Peyer's patch (tissue), 4 donors: Measurements from ENCODE around the gene KDELR1. TPM values are rescaled to one million over a fixed set of nuclear protein-coding genes. Genes with fewer than 3 reads are reported as not detected.
"Not testable (repeated sequence)": the region's sequence is repeated elsewhere in the genome, so short reads cannot be mapped to it uniquely, and the experiment has no call there.

Experiments used
- DNase-seq, 3 donors: peaks; one replicate each; pipeline ENCODE4 v3.0.0-alpha.2; 2017 to 2019
- H3K27ac ChIP-seq, 4 donors: fragments of 200-600 bp; sonication (generic); one replicate each; pipeline ENCODE4 v1.5.1; 2016 to 2019
- H3K27me3 ChIP-seq, 2 donors: fragments of 200-600 bp; sonication (generic); one replicate each; pipeline ENCODE4 v1.5.1; 2019
- H3K36me3 ChIP-seq, 3 donors: fragments of 200-600 bp; sonication (generic); one replicate each; pipeline ENCODE4 v1.5.1; 2016 to 2019
- H3K4me1 ChIP-seq, 4 donors: fragments of 200-600 bp; sonication (generic); one replicate each; pipeline ENCODE4 v1.5.1; 2016 to 2019
- H3K4me3 ChIP-seq, 4 donors: fragments of 200-600 bp; sonication (generic); 1 replicate in 3 of 4; 2 replicates in 1 of 4; pipeline ENCODE4 v1.5.1; 2016 to 2019; ENCODE audit warnings: mild to moderate bottlenecking in 1 of 4
- H3K9me3 ChIP-seq, 4 donors: fragments of 200-600 bp; sonication (generic); one replicate each; pipeline ENCODE4 v1.5.1; 2016 to 2019; ENCODE audit warnings: mild to moderate bottlenecking in 1 of 4
- CTCF ChIP-seq, 6 experiments: fragments of 450-650 bp in 4 of 6; fragments of 200-600 bp in 2 of 6; sonication (generic) in 1 of 6; IDR thresholded peaks; one replicate each; pipeline ENCODE4 v1.5.1; 2017 to 2019; ENCODE audit warnings: antibody characterized with exemption in 6 of 6, mild to moderate bottlenecking in 3 of 6, moderate library complexity in 1 of 6
- POLR2A ChIP-seq, 2 donors: fragments of 450-650 bp; IDR thresholded peaks; one replicate each; pipeline ENCODE4 v1.5.1; 2017; ENCODE audit warnings: antibody characterized with exemption in 2 of 2, mild to moderate bottlenecking in 2 of 2, moderate library complexity in 2 of 2
- total RNA-seq, 4 donors: library from RNA; depleted of rRNA; stranded (reverse); fragments of >200 nt; gene quantifications; one replicate each; pipeline ENCODE4 v1.1.0, GENCODE V29; 2016

KDELR1 gene
- total RNA-seq, 4 donors from 2014 or later = 54.5 to 136 (median 112) TPM

GRCh38 chr19:48373567-48373966, 17.8 kb downstream of the KDELR1 start:
- Histone ChIP-seq H3K27ac (no peak overlapping the region), H3K4me1 (no peaks in the 10 kb centered on the region), H3K9me3 (no peaks in the 10 kb centered on the region), H3K4me3 (no peak overlapping the region), H3K36me3 (no peaks in the 10 kb centered on the region), H3K27me3 (no peaks in the 10 kb centered on the region)
- no peak for TF ChIP-seq CTCF (IDR thresholded peaks at IDR 0.05)
- TF ChIP-seq POLR2A (IDR thresholded peaks at IDR 0.05) = no peak
- no peak for DNase-seq

- H3K4me3 ChIP-seq = no peak overlapping the region
- no peak overlapping the region for H3K27ac ChIP-seq
- no peaks in the 10 kb centered on the region for H3K36me3 ChIP-seq
- no peaks in the 10 kb centered on the region for H3K4me1 ChIP-seq
- H3K27me3 ChIP-seq = no peaks in the 10 kb centered on the region
- no peaks in the 10 kb centered on the region for H3K9me3 ChIP-seq
- no peak for DNase-seq
- TF ChIP-seq CTCF (IDR thresholded peaks at IDR 0.05) = no peak
- TF ChIP-seq POLR2A (IDR thresholded peaks at IDR 0.05) = no peak
Observed at GRCh38 chr19:48372904-48373303, 18.4 kb downstream of the KDELR1 start.

- not testable (repeated sequence) for H3K36me3 ChIP-seq, H3K27ac ChIP-seq, H3K4me3 ChIP-seq, H3K4me1 ChIP-seq, DNase-seq, H3K9me3 ChIP-seq, H3K27me3 ChIP-seq
Observed at GRCh38 chr19:48371771-48372170, 19.6 kb downstream of the KDELR1 start.

GRCh38 chr19:48371367-48371766, 20.0 kb downstream of the KDELR1 start:
- TF ChIP-seq CTCF (IDR thresholded peaks at IDR 0.05) = no peak
- TF ChIP-seq POLR2A (IDR thresholded peaks at IDR 0.05) = no peak
- Histone ChIP-seq H3K4me3 (no peak overlapping the region), H3K9me3 (no peaks in the 10 kb centered on the region), H3K27ac (no peak overlapping the region), H3K36me3 (no peaks in the 10 kb centered on the region), H3K4me1 (peaks cover 0 to 7% (median 0%) of the 10 kb centered on the region in 4 donors), H3K27me3 (no peaks in the 10 kb centered on the region)
- DNase-seq = no peak

GRCh38 chr19:48370955-48371354, 20.4 kb downstream of the KDELR1 start:
- Histone ChIP-seq H3K4me1 (peaks cover 0 to 7% (median 0%) of the 10 kb centered on the region in 4 donors), H3K9me3 (no peaks in the 10 kb centered on the region), H3K27ac (no peak overlapping the region), H3K27me3 (no peaks in the 10 kb centered on the region), H3K4me3 (no peak overlapping the region), H3K36me3 (no peaks in the 10 kb centered on the region)
- TF ChIP-seq POLR2A (IDR thresholded peaks at IDR 0.05) (no peak), CTCF (IDR thresholded peaks at IDR 0.05) (no peak)
- DNase-seq = no peak

GRCh38 chr19:48368936-48369335, 22.4 kb downstream of the KDELR1 start:
- DNase-seq = peak in 2 of 3 donors; percentile 76 to 89
- TF ChIP-seq CTCF (IDR thresholded peaks at IDR 0.05) (no peak), POLR2A (IDR thresholded peaks at IDR 0.05) (no peak)
- H3K9me3 ChIP-seq = no peaks in the 10 kb centered on the region
- peak overlapping the region in 2 of 4 donors; percentile 17 to 56 for H3K27ac ChIP-seq
- no peaks in the 10 kb centered on the region for H3K27me3 ChIP-seq
- peaks cover 0 to 7% (median 3%) of the 10 kb centered on the region in 4 donors for H3K4me1 ChIP-seq
- no peaks in the 10 kb centered on the region for H3K36me3 ChIP-seq
- no peak overlapping the region for H3K4me3 ChIP-seq
